Uterus (tissue), 4 donors: ENCODE measurements around the gene AIG1. TPM values are rescaled to one million over a fixed set of nuclear protein-coding genes. Genes with fewer than 3 reads are reported as not detected.
A peak's percentile ranks its signal among the peaks of the same experiment; 100 is the strongest.

Experiments used
- DNase-seq, 2 donors: peaks; one replicate each; pipeline ENCODE4 v3.0.0-alpha.2; 2019 to 2020
- H3K27ac ChIP-seq, 2 donors: fragments of 200-600 bp; sonication (generic); 1 replicate in 1 of 2; 2 replicates in 1 of 2; pipeline ENCODE4 v1.5.1; 2016 to 2018
- H3K27me3 ChIP-seq, 2 donors: fragments of 200-600 bp; sonication (generic); one replicate each; pipeline ENCODE4 v1.5.1; 2018 to 2019; ENCODE audit warnings: control low read depth in 1 of 2
- H3K36me3 ChIP-seq, 2 donors: fragments of 200-600 bp; sonication (generic); one replicate each; pipeline ENCODE4 v1.5.1; 2019; ENCODE audit warnings: control low read depth in 1 of 2
- H3K4me1 ChIP-seq, 2 donors: fragments of 200-600 bp; sonication (generic); one replicate each; pipeline ENCODE4 v1.5.1; 2018 to 2019; ENCODE audit warnings: control low read depth in 1 of 2
- H3K4me3 ChIP-seq, 2 donors: fragments of 200-600 bp; sonication (generic); 1 replicate in 1 of 2; 2 replicates in 1 of 2; pipeline ENCODE4 v1.5.1; 2018 to 2019; ENCODE audit warnings: mild to moderate bottlenecking in 1 of 2
- H3K9me3 ChIP-seq, 2 donors: fragments of 200-600 bp; sonication (generic); one replicate each; pipeline ENCODE4 v1.5.1; 2019; ENCODE audit warnings: control low read depth in 1 of 2
- CTCF ChIP-seq, 4 experiments: fragments of 200-600 bp in 2 of 4; fragments of 450-650 bp in 2 of 4; sonication (generic) in 2 of 4; IDR thresholded peaks; one replicate each; pipeline ENCODE4 v1.5.1; 2016 to 2019; ENCODE audit warnings: antibody characterized with exemption in 4 of 4, mild to moderate bottlenecking in 2 of 4, moderate library complexity in 1 of 4
- POLR2A ChIP-seq, 2 donors: fragments of 450-650 bp; IDR thresholded peaks; one replicate each; pipeline ENCODE4 v1.6.1; 2016; ENCODE audit warnings: antibody characterized with exemption in 2 of 2, mild to moderate bottlenecking in 1 of 2, moderate library complexity in 1 of 2
- intact Hi-C: fragments of 100-400 bp; cut with DNase I; formaldehyde crosslinking; loops from one replicate; pipeline ENCODE4 v1.15.1; 2023; ENCODE audit warnings: low total_unique reads
- total RNA-seq, 4 donors: library from RNA; depleted of rRNA in 3 of 4; stranded (reverse); fragments of >200 nt in 3 of 4; gene quantifications; one replicate each; pipeline versions ENCODE4 v1.1.0 to v1.2.4, GENCODE V29; 2014 to 2023
- donor health status: DM: yes; HTN: yes; CAD: no.

The AIG1 gene
- total RNA-seq, 4 donors from 2014 or later = 6.9 to 36.6 (median 27.8) TPM

DNA sequence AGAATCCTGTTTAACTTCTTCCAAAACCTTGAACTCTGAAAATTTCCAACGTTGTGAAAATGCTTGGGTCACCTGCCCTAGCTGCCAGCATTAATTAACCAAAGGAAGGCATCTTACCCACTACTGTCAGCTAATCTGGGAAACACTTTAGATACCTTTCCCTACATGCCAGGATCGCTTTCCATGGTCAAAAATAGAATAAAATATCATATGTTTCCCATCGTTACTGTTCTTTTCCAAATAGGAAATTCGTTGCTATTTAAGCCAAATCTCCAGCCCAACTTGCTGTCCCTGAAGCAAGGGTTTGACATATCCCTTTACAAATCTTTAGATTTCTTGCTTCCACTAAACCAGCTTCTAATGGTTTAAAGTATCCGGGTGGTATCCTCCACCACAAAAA is 157.5 kb downstream of the AIG1 start:
- Histone ChIP-seq H3K27me3 (no peaks in the 10 kb centered on the region), H3K27ac (no peak overlapping the region), H3K36me3 (no peaks in the 10 kb centered on the region), H3K4me3 (no peak overlapping the region), H3K9me3 (no peaks in the 10 kb centered on the region), H3K4me1 (no peaks in the 10 kb centered on the region)
- DNase-seq = no peak
- intact Hi-C loops = no loop called here
- TF ChIP-seq POLR2A (IDR thresholded peaks at IDR 0.05) (no peak), CTCF (IDR thresholded peaks at IDR 0.05) (no peak)

GRCh38 chr6:143221698-143222097 is 161.0 kb downstream of the AIG1 start:
- no peak for TF ChIP-seq CTCF (IDR thresholded peaks at IDR 0.05)
- TF ChIP-seq POLR2A (IDR thresholded peaks at IDR 0.05) = no peak
- Histone ChIP-seq H3K9me3 (no peaks in the 10 kb centered on the region), H3K4me1 (no peaks in the 10 kb centered on the region), H3K4me3 (no peak overlapping the region), H3K36me3 (no peaks in the 10 kb centered on the region), H3K27ac (no peak overlapping the region), H3K27me3 (no peaks in the 10 kb centered on the region)
- DNase-seq = no peak
- intact Hi-C loops = no loop called here

DNA sequence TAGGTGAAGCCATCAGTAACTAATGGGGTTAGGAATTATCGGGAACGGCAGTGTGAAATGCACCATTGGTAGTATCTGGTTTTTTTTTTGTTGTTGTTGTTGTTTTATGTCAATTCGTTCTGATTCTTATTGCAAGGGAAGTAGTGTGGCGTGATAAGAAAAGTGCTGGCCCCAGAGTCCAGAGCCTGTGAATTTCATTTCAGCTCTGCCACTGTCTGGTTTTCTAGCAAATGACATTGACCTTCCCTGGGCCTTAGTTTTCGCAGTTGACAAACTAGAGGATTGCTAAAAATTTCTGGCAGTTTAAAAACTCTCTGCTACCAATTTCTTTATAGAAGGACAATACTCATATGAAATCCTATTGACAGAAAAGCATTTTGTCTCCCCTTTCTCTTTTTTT is 161.6 kb downstream of the AIG1 start:
- Histone ChIP-seq H3K36me3 (no peaks in the 10 kb centered on the region), H3K4me3 (no peak overlapping the region), H3K9me3 (no peaks in the 10 kb centered on the region), H3K27me3 (no peaks in the 10 kb centered on the region), H3K27ac (no peak overlapping the region), H3K4me1 (no peaks in the 10 kb centered on the region)
- DNase-seq = no peak
- intact Hi-C loops = no loop called here
- TF ChIP-seq POLR2A (IDR thresholded peaks at IDR 0.05) (no peak), CTCF (IDR thresholded peaks at IDR 0.05) (no peak)

GRCh38 chr6:143222801-143223231 is 162.1 kb downstream of the AIG1 start:
- no peak overlapping the region for H3K27ac ChIP-seq

GRCh38 chr6:143223895-143224294 is 163.2 kb downstream of the AIG1 start:
- Histone ChIP-seq H3K27ac (no peak overlapping the region), H3K4me3 (no peak overlapping the region)
- intact Hi-C loops = no loop called here

More at GRCh38 chr6:143222801-143223231, 162.1 kb downstream of the AIG1 start:
- Histone ChIP-seq H3K36me3 (no peaks in the 10 kb centered on the region), H3K4me1 (no peaks in the 10 kb centered on the region), H3K4me3 (no peak overlapping the region), H3K9me3 (no peaks in the 10 kb centered on the region), H3K27me3 (no peaks in the 10 kb centered on the region)
- intact Hi-C loops = no loop called here
- DNase-seq = no peak
- TF ChIP-seq CTCF (IDR thresholded peaks at IDR 0.05) (no peak), POLR2A (IDR thresholded peaks at IDR 0.05) (no peak)

More at GRCh38 chr6:143223895-143224294, 163.2 kb downstream of the AIG1 start:
- TF ChIP-seq CTCF (IDR thresholded peaks at IDR 0.05) (no peak), POLR2A (IDR thresholded peaks at IDR 0.05) (no peak)
- no peaks in the 10 kb centered on the region for H3K27me3 ChIP-seq
- H3K4me1 ChIP-seq = no peaks in the 10 kb centered on the region
- H3K36me3 ChIP-seq = no peaks in the 10 kb centered on the region
- peak in 1 of 2 donors; percentile 16 for DNase-seq
- H3K9me3 ChIP-seq = no peaks in the 10 kb centered on the region
